ENCODE data around the gene OR14A16.

The OR14A16 gene

GRCh38 chr1:247857069-247857984, 33.4 kb upstream of the OR14A16 start, which contains the start of gene TRIM58:
Gene TRIM58 (plus strand): TSS chr1:247857187. CDS start chr1:247857247, 60 bp downstream.
- H3K4me3 ChIP-seq (replicated peaks; ENCODE audit: low read depth, low read length), result no peak within 1 kb of the TSS
- no peaks in the 10 kb centered on the region; the same call in 1 of the 2 replicates for H3K27me3 ChIP-seq (replicated peaks; ENCODE audit: control insufficient read depth, insufficient read depth, low read length)
- H3K36me3 ChIP-seq (ENCODE audit: control insufficient read depth, insufficient read depth, low read length), result no peaks in the 10 kb centered on the region
- peak; percentile 18 for DNase-seq (ENCODE audit: extremely low read depth, insufficient read length)
- TF ChIP-seq CTCF (IDR thresholded peaks at IDR 0.05; ENCODE audit: insufficient read depth, low read length, poor library complexity, severe bottlenecking), result no peak

DNA sequence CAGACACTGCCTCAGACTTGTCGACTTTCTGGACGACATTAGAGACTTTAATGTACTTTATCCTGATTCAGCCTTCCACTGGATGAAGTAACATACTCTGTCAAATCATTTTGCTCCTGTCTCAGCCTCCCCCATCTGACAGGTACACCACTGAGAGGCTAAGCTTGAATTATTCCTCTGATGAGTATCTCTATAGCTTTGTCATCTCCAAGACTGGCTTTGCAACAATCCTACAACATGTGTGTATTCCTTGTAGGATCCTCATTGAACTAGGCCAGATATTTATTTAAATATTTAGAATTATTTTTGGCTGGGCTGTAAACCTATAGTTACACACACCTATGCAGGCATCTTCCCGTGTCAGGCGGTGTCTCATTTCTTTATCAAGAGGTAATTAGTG, 32.0 kb upstream of the OR14A16 start:
- TF ChIP-seq CTCF (IDR thresholded peaks at IDR 0.05; ENCODE audit: insufficient read depth, low read length, poor library complexity, severe bottlenecking), result no peak
- no peak for DNase-seq (ENCODE audit: extremely low read depth, insufficient read length)
- Histone ChIP-seq H3K27me3 (replicated peaks; ENCODE audit: control insufficient read depth, insufficient read depth, low read length) (no peaks in the 10 kb centered on the region; the same call in 1 of the 2 replicates), H3K36me3 (ENCODE audit: control insufficient read depth, insufficient read depth, low read length) (no peaks in the 10 kb centered on the region), H3K4me3 (replicated peaks; ENCODE audit: low read depth, low read length) (no peak overlapping the region)

- no peaks in the 10 kb centered on the region for H3K36me3 ChIP-seq (ENCODE audit: control insufficient read depth, insufficient read depth, low read length)
- TF ChIP-seq CTCF (IDR thresholded peaks at IDR 0.05; ENCODE audit: insufficient read depth, low read length, poor library complexity, severe bottlenecking), result no peak
- DNase-seq (ENCODE audit: extremely low read depth, insufficient read length), result no peak
These were observed 31.1 kb upstream of the OR14A16 start for GRCh38 chr1:247854899-247855545.

GRCh38 chr1:247849616-247850015, 25.7 kb upstream of the OR14A16 start:
- Histone ChIP-seq H3K4me3 (replicated peaks; ENCODE audit: low read depth, low read length) (no peak overlapping the region), H3K27me3 (replicated peaks; ENCODE audit: control insufficient read depth, insufficient read depth, low read length) (no peaks in the 10 kb centered on the region), H3K36me3 (ENCODE audit: control insufficient read depth, insufficient read depth, low read length) (no peaks in the 10 kb centered on the region)
- no peak for TF ChIP-seq CTCF (IDR thresholded peaks at IDR 0.05; ENCODE audit: insufficient read depth, low read length, poor library complexity, severe bottlenecking)
- no peak for DNase-seq (ENCODE audit: extremely low read depth, insufficient read length)

More at GRCh38 chr1:247854899-247855545, 31.1 kb upstream of the OR14A16 start:
- Histone ChIP-seq H3K4me3 (replicated peaks; ENCODE audit: low read depth, low read length) (no peak overlapping the region), H3K27me3 (replicated peaks; ENCODE audit: control insufficient read depth, insufficient read depth, low read length) (no peaks in the 10 kb centered on the region; the same call in 1 of the 2 replicates)

DNA sequence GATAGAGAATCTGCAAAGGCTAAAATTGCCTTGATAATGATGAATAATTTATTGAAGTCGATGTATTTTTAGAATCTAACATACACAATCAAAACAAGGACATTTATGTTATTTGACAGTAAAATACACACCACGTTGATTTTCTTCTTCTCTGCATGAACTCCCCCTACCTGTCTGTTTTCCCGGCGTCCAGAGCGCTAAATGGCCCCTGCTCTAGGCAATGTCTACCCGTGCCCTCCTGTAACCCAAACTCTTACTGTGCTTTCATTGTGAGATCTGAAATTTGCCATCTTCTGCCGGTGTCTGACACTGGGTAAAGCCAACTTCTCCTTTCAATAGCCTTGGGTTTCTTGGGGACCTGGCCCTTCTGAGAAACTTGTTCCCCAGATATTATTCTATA, 24.4 kb upstream of the OR14A16 start:
- H3K36me3 ChIP-seq (ENCODE audit: control insufficient read depth, insufficient read depth, low read length), result no peaks in the 10 kb centered on the region
- no peak for DNase-seq (ENCODE audit: extremely low read depth, insufficient read length)
- TF ChIP-seq CTCF (IDR thresholded peaks at IDR 0.05; ENCODE audit: insufficient read depth, low read length, poor library complexity, severe bottlenecking), result no peak
- H3K27me3 ChIP-seq (replicated peaks; ENCODE audit: control insufficient read depth, insufficient read depth, low read length), result no peaks in the 10 kb centered on the region
- no peak overlapping the region for H3K4me3 ChIP-seq (replicated peaks; ENCODE audit: low read depth, low read length)

Measured in GM06990 (cell line).